ENCODE measurements around the gene NDUFC1.

The NDUFC1 gene

DNA sequence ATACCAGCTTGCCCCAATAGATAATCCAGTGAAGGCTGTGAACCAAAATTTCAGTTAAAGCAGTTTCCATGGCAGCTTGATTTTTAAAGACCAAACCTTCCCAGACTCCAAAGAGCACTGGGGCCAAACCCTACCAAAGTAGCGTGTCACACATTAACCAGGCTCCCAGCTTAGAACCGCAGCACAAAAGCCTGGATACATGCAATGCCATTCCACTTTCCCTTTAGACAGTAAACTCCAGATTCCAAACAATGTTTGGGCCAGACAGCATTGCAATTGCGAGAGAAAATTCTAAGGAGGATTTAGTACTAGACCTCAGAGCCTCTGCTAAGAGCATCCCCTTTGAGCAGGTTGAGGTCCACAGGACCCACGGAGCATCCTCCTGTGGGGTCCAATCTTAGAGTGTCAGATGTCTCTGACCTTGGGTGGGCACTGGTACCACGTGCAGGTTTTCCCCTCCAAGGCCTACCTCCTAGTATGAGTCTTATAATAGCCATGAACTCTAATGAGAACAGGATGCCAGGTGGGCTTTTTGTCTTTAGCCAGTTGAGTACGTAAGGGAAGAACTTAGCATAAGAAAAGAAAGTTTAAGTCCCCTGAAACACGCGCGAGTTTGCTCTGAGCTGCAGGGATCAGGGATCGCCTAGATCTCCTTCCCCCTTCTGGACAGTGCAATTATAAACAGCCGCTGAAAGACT is 61.0 kb downstream of the NDUFC1 start:
- Histone ChIP-seq H3K27ac (ENCODE audit: low read depth, low read length) (no peak overlapping the region), H3K4me3 (ENCODE audit: low read depth in 1 of 5, low read length in 5 of 5) (no peak overlapping the region), H3K27me3 (ENCODE audit: control insufficient read depth in 5 of 5, insufficient read depth in 4 of 5, low read length in 5 of 5) (no peaks in the 10 kb centered on the region), H3K36me3 (ENCODE audit: control insufficient read depth in 5 of 5, insufficient read depth in 5 of 5, low read length in 5 of 5) (no peaks in the 10 kb centered on the region), H3K9me3 (ENCODE audit: control insufficient read depth in 5 of 5, low read length in 5 of 5) (no peaks in the 10 kb centered on the region), H3K4me1 (ENCODE audit: control insufficient read depth in 5 of 5, insufficient read depth in 5 of 5, low read length in 5 of 5) (no peaks in the 10 kb centered on the region), H3K9ac (ENCODE audit: low read length in 5 of 5) (no peak overlapping the region)
